DMS53 treated with DMSO at 0.1 percent for 48 hours (cell line): Measurements from ENCODE around the gene AKR7A3.
"Not testable (repeated sequence)": the region's sequence is repeated elsewhere in the genome, so short reads cannot be mapped to it uniquely, and the experiment has no call there.

Source experiments
- DNase-seq: peaks from one replicate; lab custom pipeline; 2025; ENCODE audit not compliant: unreplicated experiment; lab: John Stamatoyannopoulos, UW

The AKR7A3 gene

GRCh38 chr1:19319196-19319595 is 30.6 kb upstream of the AKR7A3 start:
- no peak for DNase-seq

- no peak for DNase-seq
Measured at GRCh38 chr1:19317126-19317910, 28.7 kb upstream of the AKR7A3 start.

- no peak for DNase-seq
Measured at GRCh38 chr1:19315378-19316198, 27.0 kb upstream of the AKR7A3 start.

- no peak for DNase-seq
Measured at GRCh38 chr1:19313961-19314882, 25.7 kb upstream of the AKR7A3 start.

- no peak for DNase-seq
Measured at GRCh38 chr1:19313636-19313959, 25.0 kb upstream of the AKR7A3 start.

- DNase-seq, result no peak
Measured at GRCh38 chr1:19312782-19313635, 24.4 kb upstream of the AKR7A3 start.

- DNase-seq, result peak; percentile 90
Measured at GRCh38 chr1:19311931-19312781, 23.6 kb upstream of the AKR7A3 start, which contains the start of the genes AKR7A2 and SLC66A1. Gene AKR7A2, minus strand, starts transcription at chr1:19312144. Its CDS starts 20 bp downstream, at chr1:19312124. Gene SLC66A1, plus strand, starts transcription at chr1:19312326. Its CDS starts 5,352 bp downstream, at chr1:19317678.

- no peak for DNase-seq
Measured at GRCh38 chr1:19311503-19311930, 22.9 kb upstream of the AKR7A3 start.

GRCh38 chr1:19310720-19311502 is 22.3 kb upstream of the AKR7A3 start:
- DNase-seq, result no peak

- no peak for DNase-seq
Measured at GRCh38 chr1:19310061-19310460, 21.5 kb upstream of the AKR7A3 start.

- no peak for DNase-seq
Measured at GRCh38 chr1:19309123-19309813, 20.7 kb upstream of the AKR7A3 start.

- DNase-seq, result no peak
Measured at GRCh38 chr1:19308509-19308907, 19.9 kb upstream of the AKR7A3 start.

GRCh38 chr1:19307794-19308508 is 19.4 kb upstream of the AKR7A3 start:
- no peak for DNase-seq

GRCh38 chr1:19306941-19307340 is 18.4 kb upstream of the AKR7A3 start:
- DNase-seq, result no peak

- DNase-seq, result no peak
Measured at GRCh38 chr1:19305880-19306279, 17.3 kb upstream of the AKR7A3 start.

- not testable (repeated sequence) for DNase-seq
Measured at GRCh38 chr1:19304081-19304480, 15.5 kb upstream of the AKR7A3 start.

GRCh38 chr1:19300211-19300610 is 11.6 kb upstream of the AKR7A3 start:
- DNase-seq, result no peak
